Tibial artery (tissue), 4 donors: ENCODE data around the gene CNTN4.

Experiments
- DNase-seq, 2 donors: peaks; one replicate each; pipeline ENCODE4 v3.0.0-alpha.2; 2019
- H3K27ac ChIP-seq, 2 donors: fragments of 200-600 bp; sonication (generic) in 1 of 2; 1 replicate in 1 of 2; 2 replicates in 1 of 2; pipeline ENCODE4 v1.5.1; 2018 to 2019; ENCODE audit warnings: mild to moderate bottlenecking in 1 of 2
- H3K27me3 ChIP-seq, 2 donors: fragments of 200-600 bp; sonication (generic) in 1 of 2; one replicate each; pipeline versions ENCODE4 v1.5.1 to v1.6.0; 2016 to 2019
- H3K36me3 ChIP-seq, 3 donors: fragments of 200-600 bp; sonication (generic) in 2 of 3; one replicate each; pipeline ENCODE4 v1.5.1; 2016 to 2019; ENCODE audit warnings: mild to moderate bottlenecking in 2 of 3
- H3K4me1 ChIP-seq, 4 donors: fragments of 200-600 bp; sonication (generic) in 2 of 4; 1 replicate in 3 of 4; 2 replicates in 1 of 4; pipeline ENCODE4 v1.5.1; 2016 to 2019
- H3K4me3 ChIP-seq, 2 donors: fragments of 200-600 bp; sonication (generic) in 1 of 2; 1 replicate in 1 of 2; 2 replicates in 1 of 2; pipeline ENCODE4 v1.5.1; 2018 to 2019; ENCODE audit warnings: mild to moderate bottlenecking in 2 of 2
- H3K9me3 ChIP-seq, 3 donors: fragments of 200-600 bp; sonication (generic) in 1 of 3; one replicate each; pipeline ENCODE4 v1.5.1; 2016 to 2019
- CTCF ChIP-seq, 2 experiments: fragments of 200-600 bp in 1 of 2; fragments of 450-650 bp in 1 of 2; IDR thresholded peaks; one replicate each; pipeline ENCODE4 v1.5.1; 2017 to 2019; ENCODE audit warnings: antibody characterized with exemption in 2 of 2, mild to moderate bottlenecking in 1 of 2, moderate library complexity in 1 of 2
- intact Hi-C: fragments of 100-400 bp; cut with DNase I; formaldehyde crosslinking; loops from one replicate; pipeline ENCODE4 v1.15.0; 2023; ENCODE audit warnings: low total_unique reads

CNTN4 gene

GRCh38 chr3:3016226-3016625 is 917.6 kb downstream of the CNTN4 start:
- intact Hi-C loops, result loop anchor here (5.0 kb wide), 1 partner anchor 506 kb away; no protein-coding TSS in a partner anchor
- Histone ChIP-seq H3K27me3 (no peaks in the 10 kb centered on the region), H3K36me3 (no peaks in the 10 kb centered on the region), H3K27ac (no peak overlapping the region), H3K9me3 (no peaks in the 10 kb centered on the region), H3K4me1 (peaks cover 0 to 8% (median 0%) of the 10 kb centered on the region in 4 donors), H3K4me3 (no peak overlapping the region)
- TF ChIP-seq CTCF (IDR thresholded peaks at IDR 0.05), result no peak
- DNase-seq, result no peak

DNA sequence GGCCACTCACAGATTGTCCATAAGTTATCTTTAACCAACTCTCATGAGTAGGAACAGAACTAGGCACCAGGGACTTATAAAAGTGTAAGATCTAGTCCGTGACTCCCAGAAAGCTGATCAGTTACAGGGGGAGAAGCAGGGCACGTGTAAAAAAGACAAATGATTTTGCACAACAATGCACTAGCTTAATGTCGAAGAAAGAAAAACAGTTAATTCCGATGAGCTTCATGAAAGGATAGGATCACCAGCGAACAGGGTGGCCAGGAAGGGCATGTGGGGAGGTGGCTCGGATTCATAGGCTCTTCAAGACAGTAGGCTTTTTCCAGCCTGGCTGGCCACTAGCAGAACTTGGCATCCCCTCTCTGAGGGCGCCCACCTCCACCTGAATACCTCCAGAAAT is 921.5 kb downstream of the CNTN4 start:
- no peak overlapping the region for H3K27ac ChIP-seq
- no peak for TF ChIP-seq CTCF (IDR thresholded peaks at IDR 0.05)
- no peak overlapping the region for H3K4me3 ChIP-seq
- H3K4me1 ChIP-seq, result no peaks in the 10 kb centered on the region
- intact Hi-C loops, result no loop called here
- no peaks in the 10 kb centered on the region for H3K9me3 ChIP-seq
- DNase-seq, result no peak
- no peaks in the 10 kb centered on the region for H3K36me3 ChIP-seq
- no peaks in the 10 kb centered on the region for H3K27me3 ChIP-seq

DNA sequence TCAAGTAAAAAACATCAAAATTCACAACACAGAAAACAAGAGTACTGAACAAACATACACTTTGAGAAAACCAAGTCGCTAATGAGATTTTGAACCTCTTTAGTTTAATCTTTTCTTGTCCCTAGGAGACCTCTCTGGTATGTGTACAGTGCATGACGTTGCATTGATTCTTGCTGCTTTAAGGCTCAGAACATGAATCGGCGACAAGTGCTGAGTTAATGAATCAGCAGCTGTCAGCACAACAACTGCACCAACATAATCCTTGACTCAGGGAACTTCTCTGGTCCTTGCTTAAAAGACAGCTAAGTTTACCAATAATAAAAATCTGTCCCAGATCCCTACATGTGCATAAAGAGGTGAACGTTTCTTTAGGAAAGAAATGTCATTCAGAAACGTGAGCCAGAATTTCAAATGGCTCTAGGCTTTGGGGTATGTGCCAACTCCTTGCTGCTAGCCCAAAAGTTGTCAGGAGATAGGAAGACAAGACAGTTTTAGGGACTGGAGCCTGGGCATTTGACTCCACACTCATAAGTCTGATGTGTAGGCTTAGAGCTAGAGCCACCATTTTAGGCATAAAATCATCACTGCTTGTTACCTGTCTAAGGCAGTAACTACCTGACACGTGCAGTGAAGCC is 924.6 kb downstream of the CNTN4 start:
- Histone ChIP-seq H3K36me3 (peaks cover 0 to 3% (median 0%) of the 10 kb centered on the region in 3 donors), H3K4me1 (no peaks in the 10 kb centered on the region), H3K27ac (no peak overlapping the region), H3K9me3 (no peaks in the 10 kb centered on the region), H3K27me3 (no peaks in the 10 kb centered on the region), H3K4me3 (no peak overlapping the region)
- no peak for DNase-seq
- intact Hi-C loops, result no loop called here
- no peak for TF ChIP-seq CTCF (IDR thresholded peaks at IDR 0.05)

GRCh38 chr3:3027976-3028567 is 929.4 kb downstream of the CNTN4 start:
- no peak for DNase-seq
- Histone ChIP-seq H3K27ac (no peak overlapping the region), H3K4me1 (peaks cover 0 to 10% (median 0%) of the 10 kb centered on the region in 4 donors), H3K9me3 (no peaks in the 10 kb centered on the region), H3K36me3 (peaks cover 0 to 3% (median 0%) of the 10 kb centered on the region in 3 donors), H3K4me3 (no peak overlapping the region), H3K27me3 (no peaks in the 10 kb centered on the region)
- TF ChIP-seq CTCF (IDR thresholded peaks at IDR 0.05), result no peak
- intact Hi-C loops, result no loop called here

DNA sequence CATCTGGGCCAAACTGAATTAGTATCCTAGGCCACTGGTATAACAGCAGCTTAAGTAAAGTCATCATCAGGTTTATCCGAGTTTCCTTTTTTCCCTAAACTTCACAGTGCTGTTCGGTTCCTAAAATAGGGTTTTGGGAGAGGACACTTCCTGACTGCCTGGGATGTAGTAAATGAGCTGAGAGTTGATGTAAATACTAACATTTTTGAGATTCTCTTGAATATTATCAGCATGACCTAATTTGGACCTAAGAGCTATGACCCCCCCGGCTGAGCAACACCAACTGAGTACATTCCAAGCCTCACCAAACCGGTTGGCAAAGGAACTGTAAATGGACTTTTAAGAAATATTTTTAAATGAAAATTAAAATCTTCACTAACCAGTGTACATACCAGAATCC is 932.7 kb downstream of the CNTN4 start:
- no peak for TF ChIP-seq CTCF (IDR thresholded peaks at IDR 0.05)
- Histone ChIP-seq H3K27ac (no peak overlapping the region), H3K4me3 (no peak overlapping the region), H3K36me3 (peaks cover 0 to 7% (median 4%) of the 10 kb centered on the region in 3 donors), H3K9me3 (no peaks in the 10 kb centered on the region), H3K27me3 (no peaks in the 10 kb centered on the region), H3K4me1 (peaks cover 0 to 10% (median 0%) of the 10 kb centered on the region in 4 donors)
- no peak for DNase-seq
- intact Hi-C loops, result no loop called here
